Thymus (tissue), 11 donors: ENCODE measurements around the gene GATAD2B. TPM values are rescaled to one million over a fixed set of nuclear protein-coding genes. Genes with fewer than 3 reads are reported as not detected.
A peak's percentile ranks its signal among the peaks of the same experiment; 100 is the strongest.

ENCODE experiments used
- DNase-seq, 9 donors: peaks; one replicate each; pipeline ENCODE4 v3.0.0-alpha.2; 2013; ENCODE audit warnings: low spot score in 9 of 9, low read depth in 6 of 9, missing footprints in 1 of 9
- H3K27ac ChIP-seq, 2 donors: one replicate each; pipeline ENCODE4 v1.5.1; 2013; ENCODE audit warnings: control low read depth in 1 of 2, low read depth in 1 of 2, low read length in 1 of 2, mild to moderate bottlenecking in 1 of 2, moderate library complexity in 1 of 2
- H3K27me3 ChIP-seq, 2 donors: one replicate each; pipeline ENCODE4 v1.5.1; 2013; ENCODE audit warnings: low read length in 1 of 2; ENCODE audit not compliant: control insufficient read depth in 2 of 2, insufficient read depth in 1 of 2
- H3K36me3 ChIP-seq, 2 donors: one replicate each; pipeline ENCODE4 v1.5.1; 2013; ENCODE audit warnings: low read length in 1 of 2, mild to moderate bottlenecking in 1 of 2, moderate library complexity in 1 of 2; ENCODE audit not compliant: control insufficient read depth in 2 of 2, insufficient read depth in 2 of 2
- H3K4me1 ChIP-seq, 2 donors: one replicate each; pipeline ENCODE4 v1.5.1; 2013; ENCODE audit warnings: low read length in 2 of 2; ENCODE audit not compliant: control insufficient read depth in 2 of 2, insufficient read depth in 2 of 2
- H3K4me3 ChIP-seq, 2 donors: one replicate each; pipeline ENCODE4 v1.5.1; 2013; ENCODE audit warnings: low read length in 2 of 2, control low read depth in 1 of 2, mild to moderate bottlenecking in 1 of 2
- H3K9me3 ChIP-seq, 2 donors: one replicate each; pipeline ENCODE4 v1.5.1; 2013; ENCODE audit warnings: low read length in 1 of 2, mild to moderate bottlenecking in 1 of 2; ENCODE audit not compliant: control insufficient read depth in 2 of 2, insufficient read depth in 1 of 2
- WGBS: extraction: QIAGEN DNeasy Blood & Tissue Kit; methylation state at CpG from one replicate; pipeline ENCODE4 v1.1.7; 2013; 5-methylcytosine and 5-hydroxymethylcytosine counted together
- polyA plus RNA-seq: library from polyadenylated mRNA; stranded (reverse); fragments of 200-250 nt; gene quantifications from one replicate; pipeline ENCODE4 v1.2.3, GENCODE V29; 2013
- total RNA-seq: library from RNA; stranded (reverse); fragments of 120-200 nt; gene quantifications from one replicate; pipeline ENCODE4 v1.2.4, GENCODE V29; 2013
- donor health status: healthy.

The GATAD2B gene
- total and polyA plus RNA-seq, 2 donors: 6.6 to 11.9 TPM

DNA sequence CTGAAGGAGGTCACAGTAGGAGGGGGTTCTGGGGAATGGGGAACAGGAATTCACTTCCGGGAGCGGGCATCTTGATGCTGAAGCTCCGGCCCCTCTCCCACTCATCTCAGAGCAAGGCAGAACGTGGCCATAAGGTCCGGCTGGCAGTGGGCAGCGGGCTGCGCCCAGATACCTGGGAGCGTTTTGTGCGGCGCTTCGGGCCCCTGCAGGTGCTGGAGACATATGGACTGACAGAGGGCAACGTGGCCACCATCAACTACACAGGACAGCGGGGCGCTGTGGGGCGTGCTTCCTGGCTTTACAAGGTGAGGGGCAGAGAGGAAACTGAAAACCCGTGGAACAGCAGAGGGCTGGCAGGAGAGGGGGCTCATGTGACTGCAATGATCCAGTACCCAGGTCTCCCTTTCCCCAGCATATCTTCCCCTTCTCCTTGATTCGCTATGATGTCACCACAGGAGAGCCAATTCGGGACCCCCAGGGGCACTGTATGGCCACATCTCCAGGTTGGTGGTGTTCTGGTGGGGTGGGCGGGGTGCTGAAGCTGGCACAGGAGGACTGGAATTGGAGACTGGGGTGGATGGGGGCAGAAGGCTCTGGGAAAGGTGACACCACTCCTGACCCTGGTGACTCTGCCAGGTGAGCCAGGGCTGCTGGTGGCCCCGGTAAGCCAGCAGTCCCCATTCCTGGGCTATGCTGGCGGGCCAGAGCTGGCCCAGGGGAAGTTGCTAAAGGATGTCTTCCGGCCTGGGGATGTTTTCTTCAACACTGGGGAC, 144.5 kb downstream of the GATAD2B start:
- Histone ChIP-seq H3K9me3 (no peaks in the 10 kb centered on the region), H3K27ac (no peak overlapping the region), H3K4me1 (peaks cover 7 to 34% of the 10 kb centered on the region in 2 donors), H3K36me3 (peaks cover 4 to 5% of the 10 kb centered on the region in 2 donors), H3K4me3 (no peak overlapping the region), H3K27me3 (peaks cover 0 to 9% of the 10 kb centered on the region in 2 donors)
- DNase-seq: no peak
- WGBS: 96% methylated on average over 22 of the region's 22 CpGs

DNA sequence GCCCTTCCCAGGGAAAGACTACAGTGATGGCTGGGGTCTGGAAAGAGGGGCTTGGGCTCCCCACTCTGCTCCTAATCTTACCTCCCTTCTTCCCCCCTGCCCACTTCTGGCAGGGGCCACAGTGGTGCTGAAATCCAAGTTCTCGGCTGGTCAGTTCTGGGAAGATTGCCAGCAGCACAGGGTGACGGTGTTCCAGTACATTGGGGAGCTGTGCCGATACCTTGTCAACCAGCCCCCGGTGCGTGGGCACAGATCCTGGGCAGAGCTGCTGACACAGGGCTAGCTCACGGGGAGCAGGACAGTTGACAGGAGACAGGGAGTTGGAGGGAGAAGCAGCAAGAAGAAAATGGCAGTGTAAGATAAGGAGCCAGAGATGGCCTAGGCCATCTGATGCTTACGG, 145.1 kb downstream of the GATAD2B start:
- DNase-seq: no peak
- peaks cover 0 to 9% of the 10 kb centered on the region in 2 donors for H3K27me3 ChIP-seq
- peaks cover 10 to 11% of the 10 kb centered on the region in 2 donors for H3K36me3 ChIP-seq
- H3K27ac ChIP-seq: no peak overlapping the region
- peaks cover 4 to 33% of the 10 kb centered on the region in 2 donors for H3K4me1 ChIP-seq
- no peak overlapping the region for H3K4me3 ChIP-seq
- H3K9me3 ChIP-seq: no peaks in the 10 kb centered on the region
- 94% methylated on average over 7 of the region's 7 CpGs for WGBS

DNA sequence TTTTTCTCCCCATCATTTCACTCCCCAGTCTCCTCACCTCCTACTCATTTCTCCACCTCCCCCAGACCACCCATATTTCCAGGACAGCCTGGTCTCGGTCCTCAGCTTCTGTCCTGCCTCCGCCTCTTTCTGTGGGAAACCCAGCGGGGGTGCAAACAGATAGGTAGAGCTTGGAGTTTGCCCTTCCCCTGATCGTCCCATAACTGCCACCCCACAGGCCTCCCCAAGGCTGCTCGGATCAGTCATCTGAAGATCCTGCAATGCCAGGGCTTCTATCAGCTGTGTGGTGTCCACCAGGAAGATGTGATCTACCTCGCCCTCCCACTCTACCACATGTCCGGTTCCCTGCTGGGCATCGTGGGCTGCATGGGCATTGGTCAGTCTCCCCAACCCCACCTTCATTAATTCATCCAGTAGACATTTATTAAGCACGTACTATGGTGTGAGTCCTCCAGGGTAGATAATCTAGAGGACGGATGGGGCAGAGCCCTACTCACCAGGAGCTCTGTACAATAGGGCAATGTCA, 145.9 kb downstream of the GATAD2B start:
- WGBS: 97% methylated on average over 10 of the region's 10 CpGs
- peaks cover 4 to 33% of the 10 kb centered on the region in 2 donors for H3K4me1 ChIP-seq
- peaks cover 0 to 9% of the 10 kb centered on the region in 2 donors for H3K27me3 ChIP-seq
- no peak overlapping the region for H3K27ac ChIP-seq
- DNase-seq: no peak
- H3K36me3 ChIP-seq: peaks cover 17 to 18% of the 10 kb centered on the region in 2 donors
- no peak overlapping the region for H3K4me3 ChIP-seq
- H3K9me3 ChIP-seq: no peaks in the 10 kb centered on the region

DNA sequence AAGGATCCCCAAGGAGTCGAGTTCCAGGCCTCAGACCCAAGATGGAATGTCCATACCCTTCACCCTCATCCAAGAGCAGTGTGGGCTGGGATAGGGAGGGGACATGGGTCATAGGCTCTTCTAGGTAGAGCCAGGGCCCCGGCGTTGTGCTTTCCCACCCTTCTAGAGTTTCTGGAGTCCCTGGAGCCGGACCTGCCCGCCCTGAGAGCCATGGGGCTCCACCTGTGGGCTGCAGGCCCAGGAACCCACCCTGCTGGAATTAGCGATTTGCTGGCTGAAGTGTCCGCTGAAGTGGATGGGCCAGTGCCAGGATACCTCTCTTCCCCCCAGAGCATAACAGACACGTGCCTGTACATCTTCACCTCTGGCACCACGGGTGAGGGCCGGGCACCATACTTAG, 146.4 kb downstream of the GATAD2B start:
- WGBS: 83% methylated on average over 10 of the region's 10 CpGs
- H3K4me1 ChIP-seq: peaks cover 4 to 33% of the 10 kb centered on the region in 2 donors
- no peaks in the 10 kb centered on the region for H3K9me3 ChIP-seq
- H3K27ac ChIP-seq: no peak overlapping the region
- H3K4me3 ChIP-seq: peak overlapping the region; percentile 55 to 60
- peaks cover 22 to 23% of the 10 kb centered on the region in 2 donors for H3K36me3 ChIP-seq
- DNase-seq: no peak
- H3K27me3 ChIP-seq: peaks cover 0 to 9% of the 10 kb centered on the region in 2 donors

DNA sequence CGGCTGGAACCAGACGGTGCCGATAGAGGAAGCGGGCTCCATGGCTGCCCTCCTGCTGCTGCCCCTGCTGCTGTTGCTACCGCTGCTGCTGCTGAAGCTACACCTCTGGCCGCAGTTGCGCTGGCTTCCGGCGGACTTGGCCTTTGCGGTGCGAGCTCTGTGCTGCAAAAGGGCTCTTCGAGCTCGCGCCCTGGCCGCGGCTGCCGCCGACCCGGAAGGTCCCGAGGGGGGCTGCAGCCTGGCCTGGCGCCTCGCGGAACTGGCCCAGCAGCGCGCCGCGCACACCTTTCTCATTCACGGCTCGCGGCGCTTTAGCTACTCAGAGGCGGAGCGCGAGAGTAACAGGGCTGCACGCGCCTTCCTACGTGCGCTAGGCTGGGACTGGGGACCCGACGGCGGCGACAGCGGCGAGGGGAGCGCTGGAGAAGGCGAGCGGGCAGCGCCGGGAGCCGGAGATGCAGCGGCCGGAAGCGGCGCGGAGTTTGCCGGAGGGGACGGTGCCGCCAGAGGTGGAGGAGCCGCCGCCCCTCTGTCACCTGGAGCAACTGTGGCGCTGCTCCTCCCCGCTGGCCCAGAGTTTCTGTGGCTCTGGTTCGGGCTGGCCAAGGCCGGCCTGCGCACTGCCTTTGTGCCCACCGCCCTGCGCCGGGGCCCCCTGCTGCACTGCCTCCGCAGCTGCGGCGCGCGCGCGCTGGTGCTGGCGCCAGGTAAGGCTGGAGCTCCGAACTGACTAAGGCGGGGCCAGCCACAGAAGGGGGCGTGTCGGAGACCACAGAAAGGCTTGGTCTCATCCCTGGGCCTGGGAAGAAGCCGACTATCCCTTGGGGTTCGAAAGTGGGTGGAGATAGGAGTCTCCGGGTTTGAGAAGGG, 147.1 kb downstream of the GATAD2B start:
- under 1% methylated on average over 83 of the region's 83 CpGs for WGBS
- DNase-seq: peak in 6 of 9 donors; percentile 29 to 69 (median 47)
- Histone ChIP-seq H3K4me3 (peak overlapping the region; percentile 55 to 60), H3K27me3 (peaks cover 0 to 9% of the 10 kb centered on the region in 2 donors), H3K4me1 (peaks cover 4 to 33% of the 10 kb centered on the region in 2 donors), H3K9me3 (no peaks in the 10 kb centered on the region), H3K36me3 (peaks cover 22 to 26% of the 10 kb centered on the region in 2 donors), H3K27ac (peak overlapping the region; percentile 62 to 78)

DNA sequence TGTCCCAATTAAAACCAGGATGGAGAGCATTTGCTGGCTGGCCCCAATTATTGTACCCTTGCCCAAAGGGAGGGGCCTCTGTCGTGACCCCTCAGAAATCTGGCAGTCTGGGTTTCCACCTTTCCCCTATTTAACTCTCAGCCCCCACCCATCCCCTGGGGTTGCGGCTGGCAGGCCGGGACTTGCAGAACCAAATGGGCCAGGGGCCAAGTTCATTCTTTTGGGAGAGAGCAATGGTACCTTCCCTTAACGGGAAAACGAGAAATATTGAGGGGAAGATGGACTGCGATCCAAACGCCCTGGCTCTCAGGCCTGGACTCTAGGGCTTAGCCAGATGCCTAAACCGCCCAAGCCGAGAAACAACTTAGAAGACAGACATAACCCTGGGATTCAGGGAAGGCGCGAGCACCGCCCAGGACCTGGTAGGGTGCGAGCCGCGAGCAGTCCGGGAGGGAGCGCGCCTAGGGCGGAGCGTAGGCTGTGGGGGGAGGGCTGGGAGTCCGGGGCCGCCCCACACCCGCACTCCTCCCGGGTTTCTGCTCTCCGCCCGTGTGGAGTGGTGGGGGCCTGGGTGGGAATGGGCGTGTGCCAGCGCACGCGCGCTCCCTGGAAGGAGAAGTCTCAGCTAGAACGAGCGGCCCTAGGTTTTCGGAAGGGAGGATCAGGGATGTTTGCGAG, 147.9 kb downstream of the GATAD2B start, which contains the start of gene SLC27A3:
SLC27A3 (plus strand) TSS at position 628 of the 678 bp plus-strand sequence. CDS start 91 bp downstream, outside the sequence.
- Histone ChIP-seq H3K27me3 (peaks cover 0 to 9% of the 10 kb centered on the region in 2 donors), H3K4me1 (peaks cover 4 to 33% of the 10 kb centered on the region in 2 donors), H3K27ac (peak within 1 kb of the TSS; percentile 62 to 78), H3K9me3 (no peaks in the 10 kb centered on the region), H3K36me3 (peaks cover 23 to 32% of the 10 kb centered on the region in 2 donors), H3K4me3 (peak within 1 kb of the TSS; percentile 55 to 60)
- WGBS: 26% methylated on average over 35 of the region's 35 CpGs
- peak in 1 of 9 donors; percentile 15 for DNase-seq

DNA sequence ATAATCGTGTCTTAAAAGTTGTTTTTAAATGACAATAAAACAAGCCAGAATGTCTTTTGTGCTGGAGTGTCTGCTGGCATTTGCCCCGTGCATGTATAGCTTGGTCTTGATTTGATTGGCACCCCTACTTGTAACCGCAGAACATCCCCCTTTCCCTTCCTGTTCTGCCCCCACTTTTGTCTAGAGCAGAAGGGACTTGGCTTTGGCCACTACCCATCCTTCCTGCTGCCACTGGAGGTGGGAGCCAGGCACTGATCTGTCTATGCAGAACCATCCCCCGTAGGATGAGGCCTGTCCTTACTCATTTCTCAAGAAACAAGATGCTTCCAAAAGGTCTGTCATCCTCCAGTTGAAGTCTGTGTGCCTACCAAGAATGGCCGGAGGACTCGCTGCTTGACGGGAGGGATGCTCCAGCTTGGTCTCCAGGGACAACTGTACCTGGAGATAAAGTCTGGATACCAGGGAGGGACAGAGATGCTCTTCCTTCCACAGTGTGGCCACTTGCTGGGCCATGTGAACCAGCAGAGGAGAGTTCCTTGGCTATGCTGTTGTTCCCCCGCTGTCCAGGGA, 148.7 kb downstream of the GATAD2B start:
- Histone ChIP-seq H3K27ac (no peak overlapping the region), H3K9me3 (no peaks in the 10 kb centered on the region), H3K4me1 (peaks cover 4 to 33% of the 10 kb centered on the region in 2 donors), H3K27me3 (peaks cover 0 to 9% of the 10 kb centered on the region in 2 donors), H3K36me3 (peaks cover 31 to 40% of the 10 kb centered on the region in 2 donors), H3K4me3 (no peak overlapping the region)
- WGBS: 80% methylated on average over 8 of the region's 8 CpGs
- no peak for DNase-seq
